Endothelial cell of umbilical vein (primary cell): ENCODE data around the gene GZF1. TPM values are rescaled to one million over a fixed set of nuclear protein-coding genes. Genes with fewer than 3 reads are reported as not detected.

Experiments
- BruUV-seq: library from RNA; stranded (reverse); fragments of 400-500 nt; replicated peaks from 2 replicates; lab custom pipeline; 2021; lab: Mats Ljungman, UMichigan
- CTCF ChIA-PET: fragments of 300-600, 350-600 bp; sonication (Branson Sonifier 250); formaldehyde crosslinking; loops from one replicate; lab custom pipeline; 2021; ENCODE audit warnings: antibody characterized with exemption, inconsistent platforms; lab: Charles Lee
- POLR2A ChIA-PET: fragments of 300-600, 350-600 bp; sonication (Branson Sonifier 250); formaldehyde crosslinking; loops from one replicate; lab custom pipeline; 2021; ENCODE audit warnings: antibody characterized with exemption, inconsistent platforms; lab: Charles Lee
- DNase-seq: peaks from one replicate; pipeline ENCODE4 v3.0.0-alpha.2; 2011; ENCODE audit warnings: low read depth, low spot score
- FAIRE-seq: peaks from 2 replicates; lab custom pipeline; 2011; peaks lifted over from hg19 to GRCh38; lab: Jason Lieb, UNC
- H2AFZ ChIP-seq: 2 replicates; pipeline ENCODE4 v1.6.0; 2012; ENCODE audit warnings: low read depth, low read length, control low read depth, inconsistent platforms
- H3K27ac ChIP-seq: 2 replicates; pipeline ENCODE4 v1.5.1; 2011; ENCODE audit warnings: low read depth, mild to moderate bottlenecking, control low read depth, low read length, moderate library complexity; ENCODE audit not compliant: insufficient read depth
- H3K27me3 ChIP-seq, 2 experiments: 2 replicates each; pipeline versions ENCODE4 v1.6.0 to v1.6.1; 2011; ENCODE audit warnings: low read length in 2 of 2, mixed read lengths in 1 of 2; ENCODE audit not compliant: control insufficient read depth in 2 of 2, insufficient read depth in 2 of 2
- H3K36me3 ChIP-seq, 2 experiments: 2 replicates in 1 of 2; 3 replicates in 1 of 2; pipeline ENCODE4 v1.5.1; 2011; ENCODE audit warnings: low read length in 2 of 2, mild to moderate bottlenecking in 1 of 2, moderate library complexity in 1 of 2; ENCODE audit not compliant: control insufficient read depth in 2 of 2, insufficient read depth in 2 of 2; ENCODE audit errors: extremely low read depth in 1 of 2
- H3K4me1 ChIP-seq: 3 replicates; pipeline ENCODE4 v1.5.1; 2011; ENCODE audit warnings: mild to moderate bottlenecking, low read length; ENCODE audit not compliant: control insufficient read depth, insufficient read depth; ENCODE audit errors: extremely low read depth
- H3K4me2 ChIP-seq: 2 replicates; pipeline ENCODE4 v1.6.1; 2011; ENCODE audit warnings: low read length, control low read depth, mixed read lengths; ENCODE audit not compliant: insufficient read depth
- H3K4me3 ChIP-seq, 3 experiments: fragments of 200-600 bp in 1 of 3; sonication (generic), shearing (Covaris generic) in 1 of 3; replicated peaks in 1 of 3; 2 replicates each; pipeline ENCODE4 v1.5.1; 2011 to 2016; ENCODE audit warnings: control low read depth in 3 of 3, low read length in 3 of 3, mild to moderate bottlenecking in 2 of 3, inconsistent platforms in 1 of 3, low read depth in 1 of 3, moderate library complexity in 1 of 3; ENCODE audit not compliant: insufficient read depth in 1 of 3
- H3K79me2 ChIP-seq: 2 replicates; pipeline ENCODE4 v1.6.0; 2012; ENCODE audit warnings: low read length, inconsistent platforms; ENCODE audit not compliant: control insufficient read depth, insufficient read depth
- H3K9ac ChIP-seq: replicated peaks from 2 replicates; pipeline ENCODE3; 2011; ENCODE audit warnings: low read length, control low read depth; ENCODE audit not compliant: insufficient read depth; ENCODE audit errors: extremely low read depth
- H3K9me1 ChIP-seq: replicated peaks from 3 replicates; pipeline ENCODE4 v1.6.0; 2011; ENCODE audit warnings: mild to moderate bottlenecking, low read length; ENCODE audit not compliant: control insufficient read depth, insufficient read depth; ENCODE audit errors: extremely low read depth
- H3K9me3 ChIP-seq: replicated peaks from 2 replicates; pipeline ENCODE4 v1.5.1; 2012; ENCODE audit warnings: low read length, inconsistent platforms; ENCODE audit not compliant: control insufficient read depth, insufficient read depth
- H4K20me1 ChIP-seq: replicated peaks from 2 replicates; pipeline ENCODE3; 2011; ENCODE audit warnings: mild to moderate bottlenecking, low read length; ENCODE audit not compliant: control insufficient read depth, insufficient read depth; ENCODE audit errors: extremely low read depth
- EZH2 ChIP-seq: IDR thresholded peaks from 2 replicates; pipeline ENCODE4 v1.6.1; 2012; ENCODE audit warnings: borderline replicate concordance, low read depth, mild to moderate bottlenecking, moderate library complexity, low read length, inconsistent platforms; ENCODE audit not compliant: severe bottlenecking
- MAX ChIP-seq: IDR thresholded peaks from 2 replicates; pipeline ENCODE4 v1.6.1; 2011; ENCODE audit not compliant: insufficient read depth, insufficient read length
- MYC ChIP-seq: IDR thresholded peaks from one replicate; pipeline ENCODE4 v1.6.1; 2011; ENCODE audit warnings: mild to moderate bottlenecking, low read depth, low read length
- POLR2A ChIP-seq: IDR thresholded peaks from 2 replicates; pipeline ENCODE4 v1.6.1; 2012; ENCODE audit warnings: low read depth, mild to moderate bottlenecking, control low read depth, low read length
- POLR2AphosphoS5 ChIP-seq: IDR thresholded peaks from 2 replicates; pipeline ENCODE4 v1.6.1; 2012; ENCODE audit warnings: low read depth, mild to moderate bottlenecking, control low read depth, low read length, moderate library complexity; ENCODE audit not compliant: insufficient read depth
- dilution Hi-C: fragments of 300-500 bp; cut with MboI; formaldehyde crosslinking; loops from one replicate; pipeline ENCODE4 v1.15.0; 2019; ENCODE audit warnings: low sequenced_read_pairs; ENCODE audit not compliant: extremely low pct_ligation_motif_present
- intact Hi-C: fragments of 100-400 bp; cut with micrococcal nuclease; formaldehyde crosslinking; loops from one replicate; pipeline ENCODE4 v1.10.0; 2022
- polyA plus RNA-seq, 4 experiments: library from polyadenylated mRNA; depleted of rRNA in 3 of 4; stranded (reverse) in 3 of 4; unstranded in 1 of 4; fragments of >200 nt; gene quantifications; 2 replicates each; pipeline versions ENCODE4 v1.2.1 to v1.2.3, GENCODE V29; 2011 to 2012; ENCODE audit warnings: missing spikeins in 1 of 4
- total RNA-seq: library from RNA; stranded (reverse); gene quantifications from 2 replicates; pipeline ENCODE4 v1.2.3, GENCODE V29; 2021
- TF ChIP-seq, protein P1 (sequence below), 2 donors: IDR thresholded peaks; 1 replicate in 1 of 2; 2 replicates in 1 of 2; pipeline ENCODE4 v1.5.1; 2011; ENCODE audit warnings: low read length in 2 of 2, mild to moderate bottlenecking in 2 of 2, moderate library complexity in 2 of 2, control low read depth in 1 of 2, inconsistent platforms in 1 of 2, low read depth in 1 of 2; ENCODE audit not compliant: insufficient read depth in 1 of 2; ENCODE audit errors: extremely low read depth in 1 of 2

The GZF1 gene
- total and polyA plus RNA-seq, 2 donors (not counting 3 experiments of a cell fraction or from before 2014, with no cell fraction given), result 9.7 to 10.0 TPM

DNA sequence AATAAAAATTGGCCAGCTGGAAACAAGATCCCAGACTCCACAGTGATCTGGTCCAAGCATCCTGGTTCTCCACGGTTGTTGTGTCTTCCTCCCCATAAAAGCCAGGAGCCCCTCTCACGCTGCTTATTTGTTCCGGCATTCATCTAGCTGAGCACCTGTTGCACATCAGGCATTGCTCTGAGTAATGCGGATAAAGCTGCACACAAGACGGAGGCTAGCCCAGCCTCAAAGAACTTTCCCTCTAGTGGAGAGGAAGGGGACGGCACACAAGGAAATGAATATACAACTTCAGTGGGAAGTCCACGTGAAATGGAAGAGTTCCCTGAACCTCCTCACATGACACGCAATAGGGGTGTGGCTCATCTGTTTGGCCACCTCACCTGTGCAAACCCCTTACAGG, 41.7 kb upstream of the GZF1 start:
- CTCF ChIA-PET, result interaction anchor here (0.9 to 2.5 kb wide), 10 partner anchors 12 to 629 kb away, joined by 3 to 17 read pairs (median 4); partner anchors contain the start of gene CD93
- dilution Hi-C loops, result no loop called here
- DNase-seq, result peak; percentile 21
- H3K9me1 ChIP-seq, result no peaks in the 10 kb centered on the region
- BruUV-seq, result no TSS peak
- H3K79me2 ChIP-seq, result no peaks in the 10 kb centered on the region
- no peaks in the 10 kb centered on the region for H4K20me1 ChIP-seq
- no peak for TF ChIP-seq POLR2AphosphoS5
- TF ChIP-seq EZH2, result no peak
- no peak for TF ChIP-seq POLR2A
- no peak for TF ChIP-seq MYC
- TF ChIP-seq, protein P1, sequence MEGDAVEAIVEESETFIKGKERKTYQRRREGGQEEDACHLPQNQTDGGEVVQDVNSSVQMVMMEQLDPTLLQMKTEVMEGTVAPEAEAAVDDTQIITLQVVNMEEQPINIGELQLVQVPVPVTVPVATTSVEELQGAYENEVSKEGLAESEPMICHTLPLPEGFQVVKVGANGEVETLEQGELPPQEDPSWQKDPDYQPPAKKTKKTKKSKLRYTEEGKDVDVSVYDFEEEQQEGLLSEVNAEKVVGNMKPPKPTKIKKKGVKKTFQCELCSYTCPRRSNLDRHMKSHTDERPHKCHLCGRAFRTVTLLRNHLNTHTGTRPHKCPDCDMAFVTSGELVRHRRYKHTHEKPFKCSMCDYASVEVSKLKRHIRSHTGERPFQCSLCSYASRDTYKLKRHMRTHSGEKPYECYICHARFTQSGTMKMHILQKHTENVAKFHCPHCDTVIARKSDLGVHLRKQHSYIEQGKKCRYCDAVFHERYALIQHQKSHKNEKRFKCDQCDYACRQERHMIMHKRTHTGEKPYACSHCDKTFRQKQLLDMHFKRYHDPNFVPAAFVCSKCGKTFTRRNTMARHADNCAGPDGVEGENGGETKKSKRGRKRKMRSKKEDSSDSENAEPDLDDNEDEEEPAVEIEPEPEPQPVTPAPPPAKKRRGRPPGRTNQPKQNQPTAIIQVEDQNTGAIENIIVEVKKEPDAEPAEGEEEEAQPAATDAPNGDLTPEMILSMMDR (IDR thresholded peaks at IDR 0.05; ENCODE audit: extremely low read depth in 1 of 2, insufficient read depth in 1 of 2, low read depth in 1 of 2, low read length in 2 of 2), result peak; percentile 37 to 50
- no peak for TF ChIP-seq MAX
- H3K27ac ChIP-seq, result no peak overlapping the region
- peaks cover 10% of the 10 kb centered on the region for H3K4me1 ChIP-seq
- H3K27me3 ChIP-seq, result peaks cover 0 to 5% of the 10 kb centered on the region in 2 experiments
- FAIRE-seq, result peak; percentile 53
- H3K9ac ChIP-seq, result no peak overlapping the region
- no peaks in the 10 kb centered on the region for H3K9me3 ChIP-seq
- H3K4me3 ChIP-seq, result no peak overlapping the region
- intact Hi-C loops, result loop anchor here (1.0 to 5.0 kb wide), 2 partner anchors 38 to 270 kb away; no protein-coding TSS in a partner anchor
- H3K36me3 ChIP-seq, result no peaks in the 10 kb centered on the region
- H3K4me2 ChIP-seq, result no peak overlapping the region
- H2AFZ ChIP-seq, result no peak overlapping the region
- POLR2A ChIA-PET, result interaction anchor here (1.1 kb wide), 1 partner anchor 629 kb away, joined by 3 read pairs; no protein-coding TSS in a partner anchor
